Activated T-cell treated with anti-CD3 and anti-CD28 coated beads, Interleukin-2, amount 50 U/mL, for 24 hours (primary cell): ENCODE results near the gene RAD51B.
"Not testable (repeated sequence)": the region's sequence is repeated elsewhere in the genome, so short reads cannot be mapped to it uniquely, and the experiment has no call there.

ENCODE experiments used
- DNase-seq: peaks from one replicate; pipeline ENCODE4 v3.0.0-alpha.2; 2020
- H3K27ac Mint-ChIP-seq: 2 replicates; pipeline ENCODE4 v1.8.0; 2020; ENCODE audit warnings: mild to moderate bottlenecking, mixed read lengths
- H3K27me3 Mint-ChIP-seq: 2 replicates; pipeline ENCODE4 v1.8.0; 2020; ENCODE audit warnings: mixed read lengths
- H3K36me3 Mint-ChIP-seq: 2 replicates; pipeline ENCODE4 v1.8.0; 2020; ENCODE audit warnings: low read depth, mixed read lengths
- H3K4me1 Mint-ChIP-seq: 2 replicates; pipeline ENCODE4 v1.8.0; 2020; ENCODE audit warnings: low read depth, mixed read lengths
- H3K4me3 Mint-ChIP-seq: 2 replicates; pipeline ENCODE4 v1.8.0; 2020; ENCODE audit warnings: mild to moderate bottlenecking, moderate library complexity, mixed read lengths
- H3K9me3 Mint-ChIP-seq: 2 replicates; pipeline ENCODE4 v1.8.0; 2020; ENCODE audit warnings: mixed read lengths

RAD51B gene

DNA sequence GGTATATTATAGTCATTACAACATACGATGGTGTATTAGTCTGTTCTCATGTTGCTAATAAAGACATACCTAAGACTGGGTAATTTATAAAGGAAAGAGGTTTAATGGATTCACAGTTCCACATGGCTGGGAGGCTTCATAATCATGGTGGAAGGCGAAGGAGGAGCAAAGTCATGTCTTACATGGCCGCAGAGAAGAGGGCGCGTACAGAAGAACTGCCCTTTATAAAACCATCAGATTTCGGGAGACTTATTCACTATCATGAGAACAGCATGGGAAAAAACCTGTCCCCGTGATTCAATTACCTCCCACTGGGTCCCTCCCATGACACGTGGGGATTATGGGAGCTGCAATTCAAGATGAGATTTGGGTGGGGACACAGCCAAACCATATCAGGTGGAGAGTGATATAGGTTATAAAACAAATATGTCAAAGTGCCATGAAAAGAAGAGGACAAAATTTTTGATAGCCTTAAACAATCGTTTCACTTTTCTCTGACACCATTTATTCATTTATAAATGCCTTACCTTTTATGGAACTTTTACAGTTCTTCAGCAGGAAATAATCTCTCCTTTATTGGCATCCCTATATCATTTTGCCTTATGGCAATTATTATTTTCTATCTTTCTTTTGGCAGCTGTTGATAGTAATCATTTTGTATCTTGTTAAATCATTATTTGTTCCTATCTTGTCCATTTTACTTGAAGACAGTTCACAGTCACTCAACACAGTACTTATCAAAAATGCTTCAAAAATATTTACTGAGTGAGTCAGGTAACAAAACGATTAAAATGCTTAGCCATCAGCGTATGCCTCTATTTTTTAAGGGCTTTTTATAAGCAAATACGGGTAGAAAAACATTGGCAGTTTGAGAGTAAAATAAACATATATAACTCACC, 196.0 kb downstream of the RAD51B start:
- no peaks in the 10 kb centered on the region for H3K36me3 Mint-ChIP-seq
- no peak overlapping the region for H3K27ac Mint-ChIP-seq
- no peaks in the 10 kb centered on the region for H3K9me3 Mint-ChIP-seq
- no peaks in the 10 kb centered on the region for H3K27me3 Mint-ChIP-seq
- no peak for DNase-seq
- no peaks in the 10 kb centered on the region for H3K4me1 Mint-ChIP-seq
- H3K4me3 Mint-ChIP-seq = no peak overlapping the region

DNA sequence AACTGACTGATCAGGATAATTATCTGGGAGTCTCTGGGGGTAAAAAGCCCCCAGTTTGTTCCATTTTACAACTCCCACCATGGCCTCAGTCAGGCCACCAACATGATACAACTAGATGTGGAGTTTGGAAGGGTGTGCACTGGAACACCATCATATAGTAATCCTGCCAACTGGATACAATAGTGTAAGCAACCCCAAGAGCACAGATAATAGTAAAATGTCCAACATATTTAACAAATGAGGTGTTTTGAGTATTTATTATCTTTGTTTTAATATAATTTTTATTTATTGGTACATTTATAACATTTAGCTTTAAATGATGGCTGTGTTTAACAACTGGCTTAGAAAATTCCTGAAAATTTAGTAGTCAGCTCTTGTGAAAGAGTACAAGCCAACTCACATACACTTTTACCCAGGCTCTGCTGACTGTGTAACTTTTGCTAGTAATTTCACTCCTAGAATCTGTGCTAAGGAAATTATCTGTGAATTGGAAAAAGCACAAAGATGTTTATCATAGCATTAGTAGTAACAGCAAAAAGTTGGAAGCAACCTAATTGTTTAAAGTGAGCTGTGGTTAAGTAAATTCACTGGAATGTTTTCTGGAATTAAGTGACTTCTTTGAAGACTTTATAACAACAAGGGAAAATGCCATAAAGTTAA, 196.8 kb downstream of the RAD51B start:
- DNase-seq = no peak
- Mint-ChIP-seq H3K4me3 (no peak overlapping the region), H3K27ac (no peak overlapping the region), H3K4me1 (no peaks in the 10 kb centered on the region), H3K36me3 (no peaks in the 10 kb centered on the region), H3K27me3 (no peaks in the 10 kb centered on the region), H3K9me3 (no peaks in the 10 kb centered on the region)

DNA sequence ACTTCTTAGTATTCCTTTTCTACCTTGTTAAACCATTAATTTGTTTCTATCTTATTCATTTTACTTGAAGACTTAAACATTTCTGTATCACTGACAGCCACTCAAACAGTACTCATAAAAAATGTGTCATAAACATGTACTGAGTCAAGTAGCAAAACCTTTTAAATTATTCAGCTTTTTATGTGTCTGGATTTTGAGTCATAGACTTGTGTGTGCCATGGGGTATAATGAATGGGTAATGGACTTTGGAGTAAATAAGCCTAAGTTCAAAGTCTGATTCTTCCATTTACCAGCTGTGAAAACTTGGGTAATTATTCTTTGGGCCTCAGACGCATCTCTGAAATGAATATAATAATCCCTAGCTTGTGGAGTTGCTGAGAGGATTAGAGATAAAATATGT, 199.0 kb downstream of the RAD51B start:
- Mint-ChIP-seq H3K36me3 (peaks cover 10% of the 10 kb centered on the region), H3K9me3 (peaks cover 12% of the 10 kb centered on the region)
- DNase-seq = no peak

DNA sequence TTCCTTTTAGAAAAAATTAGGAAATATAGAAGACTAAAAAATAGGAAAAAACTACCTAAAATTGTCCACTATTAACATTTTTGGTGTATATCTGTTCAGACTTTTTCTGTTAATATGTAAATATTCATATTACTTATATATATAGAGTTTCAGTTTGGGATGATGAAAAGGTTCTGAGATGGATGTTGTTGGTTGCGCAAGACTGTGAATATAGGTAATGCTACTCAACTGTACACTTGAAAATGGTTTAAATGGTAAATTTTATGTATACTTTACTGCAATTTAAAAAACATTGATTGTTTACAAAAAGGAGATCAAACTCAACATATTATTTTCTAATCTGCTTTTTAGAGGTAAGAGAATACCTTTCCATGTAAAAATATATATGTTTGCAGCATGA, 200.9 kb downstream of the RAD51B start:
- H3K4me3 Mint-ChIP-seq = no peak overlapping the region
- DNase-seq = no peak
- H3K27ac Mint-ChIP-seq = no peak overlapping the region
- H3K4me1 Mint-ChIP-seq = no peaks in the 10 kb centered on the region
- H3K27me3 Mint-ChIP-seq = no peaks in the 10 kb centered on the region
- peaks cover 12% of the 10 kb centered on the region for H3K9me3 Mint-ChIP-seq
- H3K36me3 Mint-ChIP-seq = peaks cover 14% of the 10 kb centered on the region

More for the DNA sequence above, 199.0 kb downstream of the RAD51B start:
- Mint-ChIP-seq H3K27me3 (no peaks in the 10 kb centered on the region), H3K27ac (no peak overlapping the region), H3K4me1 (no peaks in the 10 kb centered on the region), H3K4me3 (no peak overlapping the region)

DNA sequence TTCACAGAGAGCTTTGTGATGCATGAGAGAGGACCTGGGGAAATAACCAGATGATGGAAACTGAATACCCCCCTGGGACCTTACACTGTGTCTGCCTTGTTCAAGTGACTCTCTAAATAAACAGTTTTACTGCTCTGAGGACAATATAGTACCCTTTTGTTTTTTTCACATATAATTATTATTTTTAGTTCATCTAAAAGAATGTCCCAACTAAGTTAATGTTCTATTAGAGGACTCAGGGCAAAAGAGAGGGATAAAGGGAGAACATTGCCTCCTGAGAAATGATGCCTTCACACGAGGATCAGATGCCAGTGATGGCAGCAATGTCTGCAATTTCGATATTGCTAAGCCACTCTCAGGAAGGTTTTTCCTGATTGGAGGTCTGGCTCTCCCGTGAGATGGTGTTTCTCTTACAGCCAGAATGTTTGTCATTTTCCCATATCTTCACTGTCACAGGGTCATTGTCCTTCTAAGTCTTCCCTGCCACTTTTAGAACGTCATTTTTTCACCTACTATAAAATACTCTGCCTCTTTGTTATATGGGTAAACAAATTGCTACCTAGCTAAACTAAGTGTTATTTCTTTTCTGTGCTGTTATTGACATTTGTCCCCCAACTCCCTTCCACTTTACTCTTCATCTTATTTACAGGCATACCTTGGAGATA, 201.6 kb downstream of the RAD51B start:
- Mint-ChIP-seq H3K27ac (no peak overlapping the region), H3K9me3 (peaks cover 12% of the 10 kb centered on the region), H3K4me1 (no peaks in the 10 kb centered on the region), H3K36me3 (peaks cover 14% of the 10 kb centered on the region), H3K4me3 (no peak overlapping the region), H3K27me3 (no peaks in the 10 kb centered on the region)
- no peak for DNase-seq

DNA sequence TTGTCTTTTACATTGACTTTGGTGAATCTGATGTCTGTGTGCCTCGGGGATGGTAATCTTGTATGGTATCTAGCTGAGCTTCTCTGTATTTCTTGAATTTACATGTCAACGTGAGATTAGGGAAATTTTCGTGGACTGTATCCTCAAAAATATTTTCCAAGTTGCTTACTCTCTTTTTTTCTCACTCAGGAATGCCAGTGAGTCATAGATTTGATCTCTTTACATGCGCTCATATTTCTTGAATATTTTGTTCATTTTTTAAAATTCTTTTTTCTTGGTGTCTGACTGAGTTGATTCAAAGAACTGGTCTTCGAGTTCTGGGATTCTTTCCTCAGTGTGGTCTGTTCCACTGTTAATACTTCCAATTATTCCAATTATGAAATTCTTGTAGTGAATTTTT, 207.7 kb downstream of the RAD51B start:
- H3K27ac Mint-ChIP-seq = no peak overlapping the region
- H3K4me3 Mint-ChIP-seq = no peak overlapping the region
- H3K4me1 Mint-ChIP-seq = no peaks in the 10 kb centered on the region
- no peak for DNase-seq
- no peaks in the 10 kb centered on the region for H3K27me3 Mint-ChIP-seq
- peaks cover 14% of the 10 kb centered on the region for H3K9me3 Mint-ChIP-seq
- peaks cover 18% of the 10 kb centered on the region for H3K36me3 Mint-ChIP-seq

DNA sequence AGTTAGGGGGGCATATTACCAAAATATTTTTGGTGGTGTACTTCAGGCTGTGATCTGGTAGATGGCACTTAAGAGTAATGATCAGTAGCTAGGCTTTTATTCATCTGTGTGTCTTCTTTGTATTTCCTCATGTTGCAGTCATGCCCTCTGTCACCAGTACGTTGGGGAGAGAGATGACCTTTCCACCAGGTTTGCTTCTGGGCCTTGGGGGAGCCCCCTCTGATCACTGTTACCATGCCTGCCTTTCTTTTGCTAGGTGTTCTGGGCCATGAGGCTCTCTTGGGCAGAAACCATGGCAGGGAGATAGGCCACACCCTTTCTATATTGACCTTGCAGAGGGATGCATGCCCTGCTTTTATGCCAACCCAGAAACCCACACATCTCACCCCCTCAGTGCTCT, 208.5 kb downstream of the RAD51B start:
- peaks cover 8% of the 10 kb centered on the region for H3K9me3 Mint-ChIP-seq
- H3K36me3 Mint-ChIP-seq = peaks cover 11% of the 10 kb centered on the region
- no peak for DNase-seq
- H3K27ac Mint-ChIP-seq = no peak overlapping the region
- no peak overlapping the region for H3K4me3 Mint-ChIP-seq
- no peaks in the 10 kb centered on the region for H3K4me1 Mint-ChIP-seq
- no peaks in the 10 kb centered on the region for H3K27me3 Mint-ChIP-seq

DNA sequence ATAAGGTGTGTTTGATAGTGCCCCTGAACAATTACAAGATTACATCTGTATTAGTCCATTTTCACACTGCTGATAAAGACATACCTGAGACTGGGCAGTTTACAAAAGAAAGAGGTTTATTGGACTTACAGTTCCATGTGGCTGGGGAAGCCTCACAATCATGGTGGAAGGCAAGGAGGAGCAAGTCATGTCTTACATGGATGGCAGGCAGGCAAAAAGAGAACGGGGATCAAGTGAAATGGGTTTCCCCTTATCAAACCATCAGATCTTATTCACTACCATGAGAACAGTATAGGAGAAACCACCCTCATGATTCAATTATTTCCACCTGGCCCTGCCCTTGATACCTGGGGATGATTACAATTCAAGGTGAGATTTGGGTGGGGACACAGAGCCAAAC, 211.4 kb downstream of the RAD51B start:
- not testable (repeated sequence) for H3K27me3 Mint-ChIP-seq, H3K4me3 Mint-ChIP-seq, H3K27ac Mint-ChIP-seq, H3K4me1 Mint-ChIP-seq, H3K9me3 Mint-ChIP-seq, DNase-seq, H3K36me3 Mint-ChIP-seq

DNA sequence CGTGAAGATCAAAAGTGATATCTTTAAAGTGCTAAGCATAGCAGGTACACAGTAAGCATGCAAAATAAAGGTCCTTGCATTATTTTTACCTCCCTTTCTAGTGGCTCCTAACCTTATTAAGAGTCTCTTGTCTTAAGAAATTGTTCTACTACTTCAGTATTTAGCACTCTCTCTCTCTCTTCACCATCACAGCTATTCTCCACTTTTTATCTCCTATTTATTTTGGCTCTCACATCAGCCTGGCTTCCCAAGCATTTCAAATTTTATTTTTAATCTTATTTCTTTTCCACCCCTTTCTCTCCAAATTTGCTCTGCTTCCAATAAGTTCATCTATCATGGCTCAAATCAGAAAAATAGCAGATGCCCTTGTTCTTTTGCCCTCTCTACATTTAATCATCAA, 212.6 kb downstream of the RAD51B start:
- Mint-ChIP-seq H3K36me3 (peaks cover 3% of the 10 kb centered on the region), H3K27ac (no peak overlapping the region), H3K4me3 (no peak overlapping the region), H3K4me1 (no peaks in the 10 kb centered on the region), H3K27me3 (no peaks in the 10 kb centered on the region), H3K9me3 (peaks cover 6% of the 10 kb centered on the region)
- no peak for DNase-seq

DNA sequence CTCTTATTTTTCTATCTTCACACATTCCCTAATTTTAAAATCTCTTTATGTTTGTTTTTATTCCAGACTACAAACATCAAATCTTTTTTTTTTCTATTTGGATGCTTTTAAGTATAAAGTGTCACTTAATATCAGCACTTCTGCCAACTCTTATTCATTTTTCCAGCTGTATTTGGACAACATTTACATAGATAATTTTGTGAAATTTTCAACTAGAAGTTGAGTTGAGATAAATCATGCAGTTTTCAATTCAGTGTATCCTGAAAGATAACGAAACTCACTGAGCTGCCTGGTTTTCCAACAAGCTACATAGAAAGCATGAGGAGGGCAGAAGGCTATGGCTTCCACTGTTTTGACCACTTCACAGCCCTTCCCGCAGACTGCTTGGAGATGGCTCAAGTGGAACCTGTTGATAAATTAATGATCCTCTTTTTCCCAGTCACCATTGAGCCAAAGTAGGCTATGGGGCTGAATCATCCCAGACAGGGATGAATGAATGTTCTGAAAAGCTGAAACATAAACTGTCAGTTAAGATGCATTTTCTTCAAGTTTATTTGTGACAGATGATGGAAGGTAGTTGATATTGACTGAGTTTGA, 213.9 kb downstream of the RAD51B start:
- Mint-ChIP-seq H3K4me3 (no peak overlapping the region), H3K9me3 (peaks cover 6% of the 10 kb centered on the region), H3K4me1 (no peaks in the 10 kb centered on the region), H3K27me3 (no peaks in the 10 kb centered on the region), H3K36me3 (peaks cover 2% of the 10 kb centered on the region), H3K27ac (no peak overlapping the region)
- DNase-seq = no peak

DNA sequence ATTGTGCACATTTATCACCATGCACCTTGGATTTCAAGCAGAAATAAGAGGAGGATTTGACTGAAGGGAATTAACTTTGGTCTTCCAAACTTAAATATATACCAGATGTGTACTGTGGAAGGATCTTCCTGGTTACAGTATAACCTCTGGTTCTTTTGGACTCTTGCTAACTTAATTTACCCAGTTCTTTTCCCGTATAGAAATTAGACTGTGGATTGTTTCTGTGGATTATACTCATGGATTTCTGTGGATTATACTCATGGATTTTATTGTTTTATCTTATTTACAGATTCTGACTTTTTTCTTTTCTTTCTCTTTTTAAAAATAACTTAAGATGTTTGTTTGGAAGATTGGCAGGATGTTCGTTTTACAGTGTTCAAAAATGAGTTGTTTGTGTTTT, 215.3 kb downstream of the RAD51B start:
- Mint-ChIP-seq H3K36me3 (peaks cover 2% of the 10 kb centered on the region), H3K27ac (no peak overlapping the region)
- no peak for DNase-seq

DNA sequence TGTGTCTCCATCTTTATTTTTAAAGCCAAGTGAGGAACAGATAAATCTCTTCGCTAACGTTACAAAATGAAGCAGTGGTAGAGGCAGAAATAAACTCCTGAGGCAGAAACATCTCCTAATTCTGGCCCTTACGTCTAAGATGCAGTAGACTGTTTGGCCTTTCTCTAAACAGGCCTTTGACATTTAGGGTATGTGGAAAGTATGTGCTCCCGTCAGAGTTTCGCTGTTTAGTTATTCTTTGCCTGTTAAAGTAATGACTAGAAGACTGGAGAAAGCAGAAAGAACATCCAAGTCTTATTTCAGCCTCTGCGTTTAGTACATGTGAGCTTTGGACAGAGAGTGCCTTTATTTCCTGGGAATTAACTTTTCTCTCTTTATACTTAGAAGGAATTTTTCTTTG, 216.6 kb downstream of the RAD51B start:
- no peaks in the 10 kb centered on the region for H3K27me3 Mint-ChIP-seq
- H3K27ac Mint-ChIP-seq = no peak overlapping the region
- H3K36me3 Mint-ChIP-seq = no peaks in the 10 kb centered on the region
- H3K4me3 Mint-ChIP-seq = no peak overlapping the region
- no peaks in the 10 kb centered on the region for H3K9me3 Mint-ChIP-seq
- H3K4me1 Mint-ChIP-seq = peaks cover 4% of the 10 kb centered on the region
- no peak for DNase-seq

More for the DNA sequence above, 215.3 kb downstream of the RAD51B start:
- Mint-ChIP-seq H3K27me3 (no peaks in the 10 kb centered on the region), H3K4me3 (no peak overlapping the region), H3K4me1 (peaks cover 4% of the 10 kb centered on the region), H3K9me3 (peaks cover 6% of the 10 kb centered on the region)

DNA sequence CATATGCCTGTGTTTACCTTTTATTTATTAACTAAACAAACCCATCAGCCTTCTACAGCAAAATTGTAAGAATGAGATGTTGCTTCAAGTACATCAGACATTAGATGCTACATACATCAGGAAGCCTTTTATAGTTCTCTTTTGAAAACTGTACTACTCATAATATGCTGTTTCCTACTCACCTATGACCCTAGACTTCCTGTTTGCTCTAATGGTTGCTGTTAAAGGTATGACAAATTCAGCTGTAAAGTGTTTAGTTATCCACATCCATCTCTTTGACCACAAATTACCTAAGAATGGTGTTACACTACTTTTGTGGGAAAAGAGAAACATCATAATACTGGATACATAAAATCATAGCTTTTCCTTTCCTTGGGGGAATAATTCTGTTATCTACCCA, 220.0 kb downstream of the RAD51B start:
- Mint-ChIP-seq H3K36me3 (no peaks in the 10 kb centered on the region), H3K4me1 (peaks cover 4% of the 10 kb centered on the region), H3K27ac (no peak overlapping the region), H3K9me3 (no peaks in the 10 kb centered on the region), H3K27me3 (no peaks in the 10 kb centered on the region), H3K4me3 (no peak overlapping the region)
- no peak for DNase-seq

DNA sequence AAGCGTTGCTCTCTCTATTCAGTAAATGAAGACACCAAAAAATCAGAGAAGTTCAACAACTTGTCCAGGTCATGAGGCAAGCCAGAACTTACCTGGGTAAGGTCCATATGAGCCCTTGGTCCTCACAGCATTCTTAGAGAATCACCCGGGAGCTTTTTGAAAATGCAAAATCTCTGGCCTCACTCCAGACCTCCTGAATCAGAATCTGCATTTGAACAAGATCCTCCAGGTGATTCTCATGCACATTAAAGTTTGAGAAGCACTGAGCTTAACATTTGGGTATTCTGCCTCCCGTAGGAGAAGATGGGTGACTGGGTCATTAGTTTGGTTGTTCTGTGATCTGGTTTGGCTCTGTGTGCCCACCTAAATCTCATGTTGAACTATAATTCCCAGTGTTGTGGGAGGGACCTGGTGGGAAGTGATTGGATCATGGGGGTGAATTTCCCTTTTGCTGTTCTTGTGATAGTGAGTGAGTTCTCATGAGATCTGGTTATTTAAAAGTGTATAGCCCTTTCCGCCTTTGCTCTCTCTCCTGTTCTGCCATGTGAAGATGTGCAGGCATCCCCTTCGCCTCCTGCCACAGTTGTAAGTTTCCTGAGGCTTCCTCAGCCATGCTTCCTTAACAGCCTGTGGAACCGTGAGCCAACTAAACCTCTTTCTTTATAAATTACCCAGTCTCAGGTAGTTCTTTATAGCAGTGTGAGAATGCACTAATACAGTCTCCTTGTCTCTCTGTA, 221.2 kb downstream of the RAD51B start:
- Mint-ChIP-seq H3K36me3 (no peaks in the 10 kb centered on the region), H3K4me3 (no peak overlapping the region), H3K27me3 (no peaks in the 10 kb centered on the region), H3K9me3 (no peaks in the 10 kb centered on the region), H3K4me1 (peaks cover 4% of the 10 kb centered on the region), H3K27ac (no peak overlapping the region)
- no peak for DNase-seq
